ENCODE data around the gene ZNF593. TPM values are rescaled to one million over a fixed set of nuclear protein-coding genes. Genes with fewer than 3 reads are reported as not detected.

The ZNF593 gene
- total and polyA plus RNA-seq, 10 of the 15 experiments (the other 5 are each of a cell fraction or from before 2014, with no cell fraction given) = 7.7 to 156 (median 51.0) TPM

GRCh38 chr1:26129778-26130177 lies 39.9 kb upstream of the ZNF593 start:
- DNase-seq (ENCODE audit: low read depth, low spot score) = no peak
- no peak for FAIRE-seq
- no peaks in the 10 kb centered on the region for H3K9me3 ChIP-seq (replicated peaks; ENCODE audit: control insufficient read depth, insufficient read depth, low read length)
- no peak overlapping the region for H3K4me3 ChIP-seq
- no peaks in the 10 kb centered on the region for H3K79me2 ChIP-seq (ENCODE audit: control insufficient read depth, insufficient read depth, low read length)
- H3K4me1 ChIP-seq (ENCODE audit: control insufficient read depth, insufficient read depth, low read length) = peaks cover 4% of the 10 kb centered on the region; the same call in 1 of the 2 replicates
- H3K4me2 ChIP-seq (ENCODE audit: control insufficient read depth, insufficient read depth) = no peak overlapping the region
- no peak for ATAC-seq
- in situ Hi-C loops (cut with MboI) (no loop called here), intact Hi-C loops (cut with micrococcal nuclease; ENCODE audit: unreplicated experiment) (no loop called here)
- SMC1A ChIA-PET (ENCODE audit: uncharacterized antibody, unreplicated experiment) = interaction anchor here (0.7 to 2.3 kb wide), 3 partner anchors 14 to 23 kb away, joined by 3 to 17 read pairs (median 6); no protein-coding TSS in a partner anchor
- BruUV-seq (replicated peaks) = no TSS peak
- no peaks in the 10 kb centered on the region for H3K36me3 ChIP-seq (ENCODE audit: control insufficient read depth in 2 of 2, insufficient read depth in 2 of 2, low read length in 1 of 2)
- no peak for TF ChIP-seq MAX (IDR thresholded peaks at IDR 0.05; ENCODE audit: low read depth, low read length)
- TF ChIP-seq RUNX3 (IDR thresholded peaks at IDR 0.05; ENCODE audit: low read length) = no peak
- TF ChIP-seq TBL1XR1 (IDR thresholded peaks at IDR 0.05; ENCODE audit: low read depth, low read length) = no peak
- TF ChIP-seq USF1 (IDR thresholded peaks at IDR 0.05; ENCODE audit: borderline replicate concordance, extremely low read length, insufficient read depth, low read depth, low read length) = no peak
- TF ChIP-seq EZH2 (IDR thresholded peaks at IDR 0.05; ENCODE audit: borderline replicate concordance, control insufficient read depth, low read depth, low read length) = no peak
- TF ChIP-seq ZNF384 (IDR thresholded peaks at IDR 0.05; ENCODE audit: borderline replicate concordance, low read depth, low read length) = no peak
- TF ChIP-seq GATAD2B (conservative IDR thresholded peaks at IDR 0.05; ENCODE audit: low read depth) = no peak
- TF ChIP-seq MEF2A (IDR thresholded peaks at IDR 0.05; ENCODE audit: insufficient read depth, low read depth, low read length) = no peak
- no peak for TF ChIP-seq ZBED1 (IDR thresholded peaks at IDR 0.05; ENCODE audit: borderline replicate concordance)
- no peak for TF ChIP-seq POLR2AphosphoS5 (IDR thresholded peaks at IDR 0.05; ENCODE audit: low read length)
- no peaks in the 10 kb centered on the region for H4K20me1 ChIP-seq (ENCODE audit: control insufficient read depth, insufficient read depth)
- CTCF ChIA-PET = interaction anchor here (0.6 to 8.3 kb wide), 6 partner anchors 14 to 105 kb away, joined by 3 to 92 read pairs (median 6); partner anchors contain the start of genes CEP85 and ZNF593
- H3K27me3 ChIP-seq (replicated peaks in 1 of 2; ENCODE audit: control insufficient read depth in 2 of 2, insufficient read depth in 2 of 2, low read length in 1 of 2) = no peaks in the 10 kb centered on the region
- POLR2A ChIA-PET = interaction anchor here (0.6 kb wide), 1 partner anchor 140 kb away, joined by 4 read pairs; no protein-coding TSS in a partner anchor
- H3K27ac ChIP-seq (ENCODE audit: control insufficient read depth, insufficient read depth) = no peak overlapping the region
- WGBS (ENCODE audit: insufficient coverage, insufficient replicate concordance, low lambda C conversion rate, missing lambda C conversion rate) = 40% methylated on average over 4 of the region's 4 CpGs
- RAD21 ChIA-PET (ENCODE audit: unreplicated experiment) = no interaction called here
- no peak overlapping the region for H3K9ac ChIP-seq (ENCODE audit: control insufficient read depth, insufficient read depth, low read length)
- no peak overlapping the region for H2AFZ ChIP-seq (ENCODE audit: control insufficient read depth, low read depth, low read length)
